HG03439 (cell line): ENCODE data around the gene SGCA.

Source experiments
- ATAC-seq: cut with Tn5 transposase; IDR thresholded peaks from one replicate; pipeline ENCODE4 v1.9.1; 2021; ENCODE audit warnings: mild to moderate bottlenecking, moderate library complexity; ENCODE audit not compliant: unreplicated experiment

The SGCA gene

GRCh38 chr17:50165066-50165465 lies 739 bp upstream of the SGCA start:
- ATAC-seq, result no peak

GRCh38 chr17:50165466-50165865 lies 339 bp upstream of the SGCA start:
- no peak for ATAC-seq

GRCh38 chr17:50166518-50167181 lies 845 bp downstream of the SGCA start:
- ATAC-seq, result no peak

GRCh38 chr17:50167371-50167770 lies 1.6 kb downstream of the SGCA start:
- no peak for ATAC-seq

- ATAC-seq, result no peak
Measured at GRCh38 chr17:50168319-50168718, 2.5 kb downstream of the SGCA start.

GRCh38 chr17:50169121-50169764 lies 3.4 kb downstream of the SGCA start:
- ATAC-seq, result no peak

- ATAC-seq, result no peak
Measured at GRCh38 chr17:50169881-50170459, 4.2 kb downstream of the SGCA start.

- peak; percentile 43 for ATAC-seq
Measured at GRCh38 chr17:50170662-50171370, 5.0 kb downstream of the SGCA start.

- no peak for ATAC-seq
Measured at GRCh38 chr17:50171371-50172071, 5.7 kb downstream of the SGCA start.

- no peak for ATAC-seq
Measured at GRCh38 chr17:50172130-50172529, 6.3 kb downstream of the SGCA start.

GRCh38 chr17:50172936-50173334 lies 7.1 kb downstream of the SGCA start:
- no peak for ATAC-seq

- no peak for ATAC-seq
Measured at GRCh38 chr17:50173335-50173941, 7.6 kb downstream of the SGCA start.

GRCh38 chr17:50174444-50174843 lies 8.6 kb downstream of the SGCA start:
- no peak for ATAC-seq

GRCh38 chr17:50175035-50175807 lies 9.4 kb downstream of the SGCA start:
- ATAC-seq, result no peak

GRCh38 chr17:50176559-50177357 lies 11.0 kb downstream of the SGCA start:
- ATAC-seq, result no peak

GRCh38 chr17:50177476-50177875 lies 11.7 kb downstream of the SGCA start:
- no peak for ATAC-seq

GRCh38 chr17:50177983-50178834 lies 12.4 kb downstream of the SGCA start:
- no peak for ATAC-seq

- no peak for ATAC-seq
Measured at GRCh38 chr17:50180111-50180510, 14.3 kb downstream of the SGCA start.
